LNCAP (cell line): Measurements from ENCODE around the gene HES2.
A peak's percentile ranks its signal among the peaks of the same experiment; 100 is the strongest.

Source experiments
- CTCF ChIP-seq: fragments of 450-650 bp; IDR thresholded peaks from 2 replicates; pipeline ENCODE4 v1.5.1; 2017; ENCODE audit warnings: mild to moderate bottlenecking

Gene HES2

GRCh38 chr1:6367381-6368012 lies 52.2 kb downstream of the HES2 start:
- no peak for TF ChIP-seq CTCF

GRCh38 chr1:6365047-6365446 lies 54.7 kb downstream of the HES2 start:
- TF ChIP-seq CTCF, result no peak

GRCh38 chr1:6363085-6363884 lies 56.4 kb downstream of the HES2 start:
- peak; percentile 70 for TF ChIP-seq CTCF
